Glomerular visceral epithelial cell (primary cell): ENCODE data around the gene PNKD.
A peak's percentile ranks its signal among the peaks of the same experiment; 100 is the strongest.

Experiments
- DNase-seq: peaks from one replicate; pipeline ENCODE4 v3.0.0-alpha.2; 2016; ENCODE audit errors: extremely low spot score

PNKD gene

GRCh38 chr2:218317835-218318234, 47.5 kb downstream of the PNKD start:
- DNase-seq, result no peak

DNA sequence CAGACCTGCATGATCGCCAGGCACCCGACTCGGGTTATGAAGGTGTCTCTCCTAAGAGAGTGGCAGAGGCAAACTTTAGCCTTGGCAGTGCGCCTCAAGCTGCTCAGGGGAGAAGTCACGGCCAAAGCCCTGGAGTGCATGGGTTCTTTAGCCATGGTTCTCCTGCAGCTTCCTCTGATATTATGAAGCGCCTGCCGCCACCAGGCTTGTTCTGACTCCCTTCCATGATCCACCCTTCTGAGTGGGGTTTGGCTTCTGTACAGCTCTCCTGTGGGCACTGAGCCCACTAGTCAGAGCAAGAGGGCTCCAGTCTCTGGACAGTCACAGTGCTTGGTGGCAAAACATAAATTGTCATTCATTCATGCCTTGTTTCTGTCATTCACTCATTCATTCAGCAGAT, 47.9 kb downstream of the PNKD start:
- DNase-seq, result no peak

DNA sequence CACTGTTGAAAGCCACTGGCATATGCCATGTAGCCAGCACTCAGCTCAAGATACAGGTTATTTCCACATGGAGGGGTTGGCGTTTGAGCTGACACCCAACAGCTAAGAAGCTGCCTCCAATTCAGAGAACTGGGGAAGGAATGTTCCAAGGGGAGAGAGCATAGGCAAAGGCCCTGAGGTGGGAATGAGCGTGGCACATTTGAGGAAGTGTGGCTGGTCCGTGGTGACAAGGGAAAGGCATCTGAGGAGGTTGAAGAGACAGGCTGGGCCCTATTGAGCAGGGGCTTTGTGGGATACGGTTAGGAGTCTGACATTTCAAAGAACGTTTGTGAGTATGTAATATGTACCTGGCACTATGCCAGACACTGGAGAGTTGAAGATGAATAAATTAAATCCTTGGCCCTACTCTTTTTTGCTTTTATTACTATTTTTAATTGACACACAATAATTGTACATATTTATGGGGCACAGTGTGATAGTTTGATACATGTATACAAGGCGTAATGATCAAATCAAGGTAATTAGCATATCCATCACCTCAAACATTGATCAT, 49.6 kb downstream of the PNKD start:
- no peak for DNase-seq

DNA sequence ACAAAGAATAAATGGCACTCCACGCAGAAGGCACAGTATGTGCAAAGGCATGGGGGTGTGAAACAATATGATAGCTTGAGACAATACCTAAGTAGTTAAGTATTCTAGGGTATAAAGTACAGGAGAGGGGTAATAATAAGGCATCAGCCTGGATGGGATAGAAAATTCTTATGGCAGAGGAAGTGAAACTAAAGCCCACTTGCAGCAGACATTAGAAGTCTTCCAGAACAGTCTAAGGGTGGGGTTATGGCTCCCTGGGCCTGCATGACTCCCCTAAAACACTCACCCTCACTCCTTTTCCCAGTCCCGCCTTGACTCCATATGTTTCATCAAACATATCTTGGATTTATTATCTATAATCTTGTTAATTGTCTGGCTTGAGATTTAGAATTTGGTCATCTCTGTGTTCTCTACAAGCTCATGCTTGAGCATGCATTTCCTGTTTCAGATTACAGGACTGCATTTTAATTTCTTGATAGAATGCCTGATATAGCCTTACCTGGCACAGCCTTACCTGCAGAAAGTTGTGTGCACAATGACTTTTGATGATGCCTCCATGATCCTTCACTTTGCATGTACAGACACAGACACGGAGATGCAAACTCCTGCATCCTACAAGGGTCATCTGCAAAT, 50.5 kb downstream of the PNKD start:
- no peak for DNase-seq

GRCh38 chr2:218322768-218323525, 52.6 kb downstream of the PNKD start:
- peak; percentile 95 for DNase-seq

- peak; percentile 87 for DNase-seq
Measured at GRCh38 chr2:218323526-218324472, 53.5 kb downstream of the PNKD start.

DNA sequence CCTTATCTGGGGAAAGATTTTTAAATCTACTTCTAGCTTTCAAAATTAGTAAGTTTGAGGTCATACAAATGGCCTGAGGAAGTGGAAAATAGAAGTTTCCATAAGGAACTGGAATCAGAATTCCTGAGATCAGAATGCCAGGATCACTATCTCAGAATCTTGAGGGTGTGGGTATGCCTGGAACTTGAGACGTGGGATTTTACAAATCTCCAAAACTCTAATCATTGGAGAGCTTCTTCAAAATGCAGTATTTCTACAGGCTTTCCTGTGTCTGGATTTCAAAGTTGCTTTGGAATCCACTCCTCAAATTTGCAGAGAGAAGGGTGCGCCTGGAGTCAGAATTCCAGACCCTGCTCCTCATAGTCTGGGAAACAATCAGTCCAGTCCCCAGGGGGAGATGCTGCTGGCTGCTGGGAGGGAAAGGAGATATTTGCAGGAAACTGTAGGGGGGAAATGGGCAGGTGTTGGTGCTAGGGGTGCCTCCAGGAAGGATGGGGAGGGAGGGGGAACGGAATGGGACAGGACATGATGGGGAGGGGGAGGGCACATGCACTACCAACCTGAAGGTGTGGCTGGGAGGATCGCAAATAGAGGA, 55.3 kb downstream of the PNKD start:
- DNase-seq, result no peak

GRCh38 chr2:218326315-218326714, 56.0 kb downstream of the PNKD start:
- DNase-seq, result no peak

DNA sequence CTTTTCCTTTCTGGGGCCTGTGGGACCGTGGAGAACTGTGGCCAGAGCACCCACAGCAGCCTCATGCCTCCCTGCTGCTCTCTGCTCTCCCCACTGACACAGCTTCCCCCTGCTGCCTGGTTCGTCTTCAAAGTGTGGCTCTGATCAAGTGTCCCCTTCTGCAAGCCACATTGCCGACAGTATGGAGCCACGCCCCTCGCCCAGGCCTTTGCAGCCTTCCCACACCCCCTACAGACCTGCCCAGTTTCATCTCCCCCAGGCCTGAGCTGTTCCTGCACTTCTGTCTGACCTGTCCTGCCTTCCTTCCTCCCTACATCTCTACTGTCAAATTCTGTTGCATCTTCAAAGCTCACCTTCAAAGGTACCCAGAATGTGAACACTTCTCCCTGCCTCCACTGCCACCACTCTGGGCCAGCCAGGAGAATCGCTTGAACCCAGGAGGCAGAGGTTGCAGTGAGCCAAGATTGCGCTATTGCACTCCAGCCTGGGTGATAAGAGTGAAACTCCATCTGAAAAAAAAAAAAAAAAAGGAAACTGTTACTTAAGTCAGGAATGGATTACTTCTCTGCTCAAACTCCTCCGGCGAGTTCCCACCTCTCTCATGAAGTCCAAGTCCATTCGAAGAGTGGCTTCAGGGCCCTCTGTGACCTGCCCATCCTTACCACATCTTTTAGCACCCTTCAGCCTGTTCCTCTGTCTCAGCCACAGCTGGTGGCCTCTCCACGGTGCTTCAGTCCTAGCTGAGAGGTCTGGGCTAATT, 57.3 kb downstream of the PNKD start:
- no peak for DNase-seq

DNA sequence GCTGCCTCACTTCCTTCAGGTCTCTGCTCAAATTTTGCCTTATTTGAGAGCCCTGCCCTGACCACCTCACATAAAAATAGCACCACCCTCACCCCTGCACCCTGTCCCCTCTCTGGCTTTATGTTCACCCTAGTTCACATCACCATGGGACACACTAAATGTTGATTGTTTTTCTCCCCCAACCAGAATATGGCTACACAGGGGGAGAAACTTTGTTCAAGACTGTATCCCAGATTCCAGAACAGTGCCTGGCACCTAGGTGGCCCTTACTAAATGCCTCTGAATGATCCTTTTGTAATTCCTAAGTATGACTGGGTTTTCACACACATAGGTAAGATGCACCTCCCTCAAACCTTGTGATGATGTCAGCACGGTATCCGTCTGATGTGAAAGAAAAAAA, 58.0 kb downstream of the PNKD start:
- no peak for DNase-seq

DNA sequence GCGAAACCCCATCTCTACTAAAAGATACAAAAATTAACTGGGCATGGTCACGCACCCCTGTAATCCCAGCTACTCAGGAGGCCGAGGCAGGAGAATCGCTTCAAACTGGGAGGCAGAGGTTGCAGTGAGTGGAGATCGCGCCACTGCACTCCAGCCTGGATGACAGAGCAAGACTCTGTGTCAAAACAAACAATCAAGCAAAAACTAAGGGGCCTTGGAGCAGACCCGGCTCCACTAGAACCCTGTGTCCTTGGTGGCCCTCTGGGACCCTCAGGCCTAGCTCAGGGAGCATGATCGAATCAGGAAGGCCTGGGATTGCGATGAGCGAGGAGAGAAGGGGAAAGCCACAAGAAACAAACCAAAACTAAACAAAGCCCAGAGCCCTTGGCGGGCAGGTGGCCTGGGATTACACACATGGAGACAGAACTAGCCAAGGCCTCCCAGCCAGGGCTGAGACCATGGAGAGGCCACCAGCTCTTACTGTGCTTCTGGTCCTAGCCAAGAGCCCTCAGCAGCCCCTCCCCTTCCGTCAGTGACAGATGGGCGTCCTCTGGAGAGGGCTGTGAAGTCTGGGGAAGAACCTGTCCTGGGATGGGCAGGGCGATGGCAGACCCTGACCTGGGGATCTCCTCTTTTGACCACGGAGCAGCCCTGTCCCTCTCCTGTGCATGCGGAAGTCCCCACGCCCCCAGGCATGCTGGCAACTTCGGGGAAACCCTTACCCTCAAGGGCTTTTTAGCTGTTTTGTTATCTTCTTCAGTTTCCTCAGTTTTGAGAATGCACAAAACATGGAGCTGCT, 58.9 kb downstream of the PNKD start:
- DNase-seq, result no peak

GRCh38 chr2:218329826-218330593, 59.7 kb downstream of the PNKD start:
- DNase-seq, result no peak

- DNase-seq, result no peak
Measured at GRCh38 chr2:218331745-218332144, 61.4 kb downstream of the PNKD start.

DNA sequence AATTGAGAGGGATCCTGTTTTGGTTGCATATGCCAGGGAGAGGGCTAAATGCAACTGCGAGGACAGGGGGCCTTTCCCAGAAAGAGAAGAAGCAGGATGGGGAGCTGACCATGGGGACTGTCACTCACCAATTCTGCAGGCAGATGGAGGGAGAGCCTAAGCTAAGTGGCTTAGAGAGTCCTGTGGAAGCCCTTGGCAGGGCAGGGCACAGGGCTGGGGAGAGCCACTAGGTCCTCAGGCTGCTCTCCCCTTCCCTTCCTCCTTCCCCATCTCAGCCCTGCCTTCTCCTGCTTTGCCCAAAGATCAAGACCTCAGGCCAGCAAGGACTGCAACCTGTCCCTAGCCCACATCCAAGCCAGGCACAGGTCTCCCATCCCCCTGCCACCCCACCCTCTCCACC, 62.0 kb downstream of the PNKD start:
- DNase-seq, result no peak

DNA sequence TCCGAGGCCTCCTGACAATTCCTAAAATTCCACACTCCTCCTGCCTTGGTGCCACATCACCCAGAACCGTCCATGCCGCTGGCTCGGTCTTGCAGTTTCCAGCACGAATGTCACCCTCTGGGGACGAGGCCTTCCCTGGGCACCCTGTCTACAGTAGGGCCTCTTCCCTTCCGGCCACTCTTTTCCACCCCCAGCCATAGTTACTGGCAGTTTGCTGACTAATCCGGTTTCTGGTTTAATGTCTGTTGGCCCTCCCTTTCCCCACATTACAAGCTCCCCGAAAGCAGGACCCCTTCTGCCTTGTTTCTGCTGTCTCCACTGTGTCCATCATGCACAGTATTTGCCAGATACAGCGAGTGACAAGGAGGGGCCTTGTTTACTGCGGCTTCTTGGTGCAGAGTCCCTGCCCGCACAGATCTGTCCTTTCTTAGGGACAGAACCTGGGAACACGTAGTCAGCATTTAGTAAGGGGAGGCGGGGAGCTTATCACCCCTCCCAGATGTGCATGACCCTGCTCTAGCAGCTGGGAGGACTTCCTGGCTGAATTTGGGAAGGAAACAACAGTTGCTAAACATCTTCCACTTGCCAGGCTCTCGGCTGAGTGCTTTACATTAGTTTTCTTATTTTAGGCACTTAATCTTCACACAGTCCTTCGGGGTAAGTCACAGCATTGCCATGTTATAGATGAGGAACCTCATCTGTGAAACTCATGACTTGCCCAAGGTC, 62.8 kb downstream of the PNKD start:
- DNase-seq, result no peak

DNA sequence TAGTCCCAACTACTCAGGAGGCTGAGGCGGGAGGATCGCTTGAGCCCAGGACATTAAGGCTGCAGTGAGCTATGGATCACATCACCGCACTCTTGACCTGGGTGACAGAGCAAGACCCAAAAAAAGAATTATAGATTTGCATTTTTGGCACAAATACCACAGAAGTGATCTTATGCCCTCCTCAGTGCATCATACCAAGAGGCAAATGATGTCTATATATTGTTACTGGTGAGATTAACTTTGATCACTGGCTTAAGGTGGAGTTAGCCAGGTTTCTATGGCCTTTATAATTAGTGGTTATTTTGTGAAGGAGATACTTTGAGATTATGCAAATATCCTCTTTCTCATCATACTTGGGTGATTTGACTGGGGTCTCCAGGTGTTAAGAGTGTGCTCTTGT, 64.2 kb downstream of the PNKD start:
- no peak for DNase-seq

GRCh38 chr2:218340656-218341055, 70.3 kb downstream of the PNKD start:
- no peak for DNase-seq

GRCh38 chr2:218341381-218341780, 71.1 kb downstream of the PNKD start:
- no peak for DNase-seq

DNA sequence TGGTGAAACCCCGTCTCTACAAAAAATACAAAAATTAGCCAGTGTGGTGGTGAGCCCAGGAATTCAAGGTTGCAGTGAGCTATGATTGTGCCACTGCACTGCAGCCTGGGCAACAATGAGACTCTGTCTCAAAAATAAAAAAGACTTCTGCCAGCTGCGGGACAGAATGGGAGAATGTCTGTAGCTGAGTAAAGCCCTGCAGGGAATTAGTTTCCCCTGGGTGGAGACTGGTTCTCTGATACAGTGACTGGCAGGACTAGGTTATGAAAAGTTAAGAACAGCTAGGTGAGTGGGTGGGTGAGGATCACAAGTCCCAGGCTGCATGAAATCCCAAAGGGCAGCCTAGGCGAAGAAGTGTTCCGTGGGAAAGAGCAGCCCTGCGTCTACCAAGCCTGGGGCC, 72.5 kb downstream of the PNKD start:
- DNase-seq, result no peak
